HFF-Myc (cell line): Measurements from ENCODE around the gene SEPTIN5.
A peak's percentile ranks its signal among the peaks of the same experiment; 100 is the strongest.

ENCODE experiments used
- DNase-seq: peaks from one replicate; pipeline ENCODE4 v3.0.0-alpha.2; 2011; ENCODE audit warnings: low read depth; ENCODE audit errors: extremely low read depth
- H3K4me3 ChIP-seq: replicated peaks from 2 replicates; pipeline ENCODE4 v1.5.1; 2011; ENCODE audit warnings: low read depth, mild to moderate bottlenecking, control low read depth, low read length
- CTCF ChIP-seq: IDR thresholded peaks from 2 replicates; pipeline ENCODE4 v1.5.1; 2012; ENCODE audit warnings: mild to moderate bottlenecking, low read depth, low read length, control low read depth; ENCODE audit errors: missing control alignments

The SEPTIN5 gene

DNA sequence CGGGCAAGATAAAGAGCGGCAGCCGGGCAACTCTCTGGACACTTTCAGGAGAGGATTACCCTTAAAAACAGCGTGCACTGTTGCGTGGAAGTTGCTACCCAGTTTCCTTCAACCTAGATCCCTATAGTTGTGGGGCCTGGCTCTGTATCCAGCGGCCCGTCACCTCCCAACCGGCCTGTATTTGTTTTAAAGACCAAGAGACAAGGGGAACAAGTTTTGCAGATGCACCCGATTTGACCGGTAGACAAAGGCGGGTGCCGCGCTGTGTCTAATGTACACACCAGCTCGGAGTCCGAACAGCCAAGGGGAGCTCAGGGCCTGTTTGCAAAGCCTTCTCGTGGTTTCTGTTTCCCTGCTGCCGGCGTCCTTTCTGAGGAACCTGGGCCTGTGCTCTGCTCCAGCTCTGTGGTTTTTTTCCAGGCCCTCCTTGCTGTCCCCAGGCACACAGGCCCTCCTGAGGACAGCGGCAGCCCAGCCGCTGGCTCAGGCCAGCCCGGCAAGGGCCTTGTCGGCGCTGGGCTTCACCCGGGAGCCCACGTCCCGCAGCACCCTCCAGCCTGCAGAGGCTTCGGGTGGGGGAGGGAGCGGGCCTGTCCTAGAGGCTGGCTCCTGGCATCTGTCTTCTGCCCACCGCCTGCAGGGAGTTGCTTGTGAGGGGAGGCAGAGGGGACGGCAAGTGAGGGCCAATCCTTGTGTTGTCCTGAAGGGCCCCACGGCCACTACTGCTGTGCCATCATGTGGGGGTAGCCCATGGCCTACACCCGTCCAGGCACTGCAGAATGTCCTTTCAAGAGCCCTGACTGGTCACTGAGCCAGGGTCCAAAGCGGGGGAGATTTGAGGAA, 47.6 kb downstream of the SEPTIN5 start:
- TF ChIP-seq CTCF, result no peak
- no peak for DNase-seq
- peak overlapping the region; percentile 44 for H3K4me3 ChIP-seq

- TF ChIP-seq CTCF, result no peak
- H3K4me3 ChIP-seq, result peak overlapping the region; percentile 44
- DNase-seq, result no peak
These were observed 48.5 kb downstream of the SEPTIN5 start for GRCh38 chr22:19762568-19763457.

DNA sequence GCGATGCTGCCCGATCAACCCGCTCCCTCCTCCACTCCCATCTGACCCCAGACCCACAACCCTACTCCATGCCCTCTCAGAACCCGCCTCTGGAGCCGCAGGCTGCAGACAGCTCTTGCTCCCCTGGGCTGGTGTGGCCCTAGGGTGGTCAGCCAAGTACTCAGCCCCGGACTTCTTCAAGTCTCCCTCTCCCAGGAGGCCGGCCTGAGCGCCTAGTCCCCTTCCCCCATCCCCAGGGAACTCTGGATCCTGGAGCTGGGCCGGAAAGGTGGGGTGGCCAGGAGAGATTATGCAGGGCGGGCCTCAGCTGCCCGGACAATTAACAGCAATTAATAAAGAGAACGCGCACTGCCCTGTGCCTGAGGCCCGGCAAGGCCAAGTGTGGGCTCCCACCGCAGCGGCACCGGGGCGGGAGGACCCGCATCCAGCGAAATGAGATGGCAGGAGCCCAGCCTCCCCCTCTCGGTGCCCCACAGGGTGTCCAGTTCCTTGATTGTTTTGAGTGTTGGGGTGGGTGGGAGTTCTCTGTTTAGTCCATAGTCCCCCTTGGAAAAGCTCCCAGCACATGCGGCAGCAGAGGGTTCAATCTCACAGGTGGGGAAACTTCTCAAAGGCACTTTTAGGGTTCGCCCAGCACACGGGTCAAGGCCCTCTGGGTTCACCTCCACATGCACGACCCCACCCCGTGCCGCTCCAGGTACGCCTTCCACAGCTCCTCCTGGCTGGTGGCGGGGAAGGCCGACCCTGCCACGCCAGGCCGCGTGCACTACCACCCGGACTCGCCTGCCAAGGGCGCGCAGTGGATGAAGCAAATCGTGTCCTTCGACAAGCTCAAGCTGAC, 49.4 kb downstream of the SEPTIN5 start:
- DNase-seq, result no peak
- no peak for TF ChIP-seq CTCF
- H3K4me3 ChIP-seq, result no peak overlapping the region

- DNase-seq, result no peak
- no peak overlapping the region for H3K4me3 ChIP-seq
- TF ChIP-seq CTCF, result no peak
These were observed 49.9 kb downstream of the SEPTIN5 start for GRCh38 chr22:19764299-19764593.

GRCh38 chr22:19764636-19765476, 50.6 kb downstream of the SEPTIN5 start:
- no peak for TF ChIP-seq CTCF
- H3K4me3 ChIP-seq, result no peak overlapping the region
- no peak for DNase-seq
